SK-N-MC (cell line): Measurements from ENCODE around the gene OSER1.
"Not testable (repeated sequence)": the region's sequence is repeated elsewhere in the genome, so short reads cannot be mapped to it uniquely, and the experiment has no call there.

Experiments
- DNase-seq: peaks from one replicate; pipeline ENCODE4 v3.0.0-alpha.2; 2011; ENCODE audit warnings: low read depth, low spot score
- H3K27ac ChIP-seq: fragments of 200-600 bp; sonication (generic); 2 replicates; pipeline ENCODE4 v1.5.1; 2016; ENCODE audit warnings: mixed run types
- H3K36me3 ChIP-seq: fragments of 200-600 bp; sonication (generic); 2 replicates; pipeline ENCODE4 v1.6.1; 2017; ENCODE audit warnings: antibody characterized with exemption, low read length, mixed read lengths; ENCODE audit not compliant: insufficient read depth
- H3K4me3 ChIP-seq: fragments of 200-600 bp; sonication (generic); 2 replicates; pipeline ENCODE4 v1.5.1; 2016
- H3K9ac ChIP-seq: fragments of 200-600 bp; sonication (generic); 2 replicates; pipeline ENCODE4 v1.8.0; 2017; ENCODE audit warnings: mixed run types, mixed read lengths; ENCODE audit not compliant: insufficient read length
- H3K9me3 ChIP-seq: fragments of 200-600 bp; sonication (generic); 2 replicates; pipeline ENCODE4 v1.6.1; 2017; ENCODE audit warnings: low read depth, mild to moderate bottlenecking, antibody characterized with exemption, low read length, moderate library complexity, mixed read lengths
- EZH2 ChIP-seq: fragments of 200-600 bp; sonication (generic); IDR thresholded peaks from one replicate; pipeline ENCODE4 v1.6.1; 2017; ENCODE audit warnings: antibody characterized with exemption
- FOXP2 ChIP-seq: optimal IDR thresholded peaks from 2 replicates; pipeline ENCODE3; 2011; ENCODE audit warnings: mild to moderate bottlenecking, moderate library complexity; ENCODE audit not compliant: insufficient read depth; ENCODE audit errors: extremely low read length, control extremely low read depth
- POLR2AphosphoS5 ChIP-seq: IDR thresholded peaks from 2 replicates; pipeline ENCODE4 v1.6.1; 2012; ENCODE audit warnings: mild to moderate bottlenecking, low read depth, low read length, borderline replicate concordance

The OSER1 gene

GRCh38 chr20:44200371-44200770, 10.2 kb downstream of the OSER1 start:
- Histone ChIP-seq H3K27ac (no peak overlapping the region), H3K9me3 (no peaks in the 10 kb centered on the region), H3K9ac (no peak overlapping the region), H3K36me3 (peaks cover 80% of the 10 kb centered on the region), H3K4me3 (no peak overlapping the region)
- TF ChIP-seq POLR2AphosphoS5 (no peak), FOXP2 (no peak), EZH2 (no peak)
- DNase-seq: no peak

- Histone ChIP-seq H3K4me3 (no peak overlapping the region), H3K36me3 (peaks cover 75% of the 10 kb centered on the region), H3K9me3 (no peaks in the 10 kb centered on the region), H3K9ac (no peak overlapping the region), H3K27ac (no peak overlapping the region)
- no peak for DNase-seq
- TF ChIP-seq POLR2AphosphoS5: no peak
- no peak for TF ChIP-seq FOXP2
- no peak for TF ChIP-seq EZH2
Observed at GRCh38 chr20:44199877-44200276, 10.7 kb downstream of the OSER1 start.

GRCh38 chr20:44198872-44199271, 11.7 kb downstream of the OSER1 start:
- Histone ChIP-seq H3K27ac (no peak overlapping the region), H3K4me3 (no peak overlapping the region), H3K9ac (no peak overlapping the region), H3K9me3 (no peaks in the 10 kb centered on the region), H3K36me3 (peaks cover 72% of the 10 kb centered on the region)
- no peak for DNase-seq
- no peak for TF ChIP-seq EZH2
- TF ChIP-seq FOXP2: no peak
- no peak for TF ChIP-seq POLR2AphosphoS5

- TF ChIP-seq POLR2AphosphoS5 (no peak), FOXP2 (no peak)
- Histone ChIP-seq H3K4me3 (no peak overlapping the region), H3K27ac (no peak overlapping the region), H3K9me3 (no peaks in the 10 kb centered on the region), H3K9ac (no peak overlapping the region), H3K36me3 (peaks cover 47% of the 10 kb centered on the region)
- DNase-seq: no peak
Observed at GRCh38 chr20:44196271-44196670, 14.3 kb downstream of the OSER1 start.

GRCh38 chr20:44195605-44196004, 15.0 kb downstream of the OSER1 start:
- Histone ChIP-seq H3K9me3 (no peaks in the 10 kb centered on the region), H3K9ac (no peak overlapping the region), H3K36me3 (peaks cover 40% of the 10 kb centered on the region), H3K4me3 (no peak overlapping the region), H3K27ac (no peak overlapping the region)
- TF ChIP-seq FOXP2: no peak
- TF ChIP-seq POLR2AphosphoS5: no peak
- no peak for TF ChIP-seq EZH2
- DNase-seq: no peak

- Histone ChIP-seq H3K4me3 (no peak overlapping the region), H3K36me3 (peaks cover 22% of the 10 kb centered on the region), H3K27ac (no peak overlapping the region), H3K9me3 (no peaks in the 10 kb centered on the region), H3K9ac (no peak overlapping the region)
- TF ChIP-seq FOXP2 (no peak), POLR2AphosphoS5 (no peak), EZH2 (no peak)
- no peak for DNase-seq
Observed at GRCh38 chr20:44193801-44194200, 16.8 kb downstream of the OSER1 start.

GRCh38 chr20:44191640-44192039, 18.9 kb downstream of the OSER1 start:
- H3K27ac ChIP-seq, H3K9me3 ChIP-seq, H3K9ac ChIP-seq, H3K4me3 ChIP-seq, H3K36me3 ChIP-seq, DNase-seq: not testable (repeated sequence)

- not testable (repeated sequence) for H3K4me3 ChIP-seq, H3K9me3 ChIP-seq, H3K36me3 ChIP-seq, H3K27ac ChIP-seq, H3K9ac ChIP-seq
- peak; percentile 50 for DNase-seq
Observed at GRCh38 chr20:44190197-44190852, 20.2 kb downstream of the OSER1 start.

- H3K36me3 ChIP-seq: no peaks in the 10 kb centered on the region
- TF ChIP-seq FOXP2 (no peak), EZH2 (no peak), POLR2AphosphoS5 (no peak)
- H3K4me3 ChIP-seq: no peak overlapping the region
- no peak overlapping the region for H3K27ac ChIP-seq
- DNase-seq: no peak
- no peak overlapping the region for H3K9ac ChIP-seq
- no peaks in the 10 kb centered on the region for H3K9me3 ChIP-seq
Observed at GRCh38 chr20:44188752-44189151, 21.8 kb downstream of the OSER1 start.
